Central memory CD8-positive, alpha-beta T cell (primary cell): Measurements from ENCODE around the gene CD84.
"Not testable (repeated sequence)": the region's sequence is repeated elsewhere in the genome, so short reads cannot be mapped to it uniquely, and the experiment has no call there.

Experiments
- ATAC-seq: fragments of 150-1000 bp; cut with Tn5 transposase; replicated peaks from 2 replicates; pipeline ENCODE4 v1.10.0; 2022; ENCODE audit warnings: mild to moderate bottlenecking, moderate FRiP score, moderate number of reproducible peaks; ENCODE audit not compliant: poor library complexity, severe bottlenecking; ENCODE audit errors: extremely low read depth
- DNase-seq, 2 donors: peaks; one replicate each; pipeline ENCODE4 v3.0.0; 2021; ENCODE audit warnings: low spot score in 2 of 2
- H3K27ac Mint-ChIP-seq: one replicate; pipeline ENCODE4 v1.8.0; 2022; ENCODE audit warnings: low read depth, mild to moderate bottlenecking, moderate library complexity, mixed read lengths
- H3K27me3 Mint-ChIP-seq: one replicate; pipeline ENCODE4 v1.8.0; 2022; ENCODE audit warnings: mixed read lengths
- H3K36me3 Mint-ChIP-seq: one replicate; pipeline ENCODE4 v1.8.0; 2022; ENCODE audit warnings: mild to moderate bottlenecking, moderate library complexity, mixed read lengths; ENCODE audit not compliant: insufficient read depth
- H3K4me1 Mint-ChIP-seq: one replicate; pipeline ENCODE4 v1.8.0; 2022; ENCODE audit warnings: mixed read lengths
- H3K4me3 Mint-ChIP-seq: one replicate; pipeline ENCODE4 v1.8.0; 2022; ENCODE audit warnings: mild to moderate bottlenecking, moderate library complexity, mixed read lengths
- H3K9me3 Mint-ChIP-seq: one replicate; pipeline ENCODE4 v1.8.0; 2022; ENCODE audit warnings: mixed read lengths

The CD84 gene, protein sequence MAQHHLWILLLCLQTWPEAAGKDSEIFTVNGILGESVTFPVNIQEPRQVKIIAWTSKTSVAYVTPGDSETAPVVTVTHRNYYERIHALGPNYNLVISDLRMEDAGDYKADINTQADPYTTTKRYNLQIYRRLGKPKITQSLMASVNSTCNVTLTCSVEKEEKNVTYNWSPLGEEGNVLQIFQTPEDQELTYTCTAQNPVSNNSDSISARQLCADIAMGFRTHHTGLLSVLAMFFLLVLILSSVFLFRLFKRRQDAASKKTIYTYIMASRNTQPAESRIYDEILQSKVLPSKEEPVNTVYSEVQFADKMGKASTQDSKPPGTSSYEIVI

DNA sequence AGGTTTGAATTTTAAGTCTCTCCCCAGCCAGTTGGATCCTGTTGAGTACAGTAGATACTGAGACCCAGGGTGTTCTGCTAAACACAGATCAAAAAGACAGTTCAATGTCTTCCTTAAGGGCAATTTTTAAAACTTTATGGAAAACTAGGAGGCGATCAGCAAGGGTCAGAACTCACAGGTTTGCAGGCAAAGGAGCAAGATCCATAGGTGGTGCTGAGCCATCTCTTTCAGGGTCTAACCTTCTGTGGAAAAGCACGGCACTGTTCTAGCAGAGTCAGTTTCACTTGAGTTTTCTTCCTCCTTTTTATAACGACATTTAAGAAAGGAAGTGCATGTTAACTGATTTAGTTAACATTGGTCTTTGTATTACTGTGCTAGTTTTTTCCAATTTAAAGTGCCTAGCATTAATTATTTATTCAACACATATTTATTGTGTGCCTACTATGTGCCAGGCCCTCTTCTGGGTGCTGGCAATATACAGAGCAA, at the start of gene CD84:
Gene CD84, minus strand, starts transcription at position 281 of the 486 bp plus-strand sequence. Its CDS starts 59 bp downstream, at position 222.
- peak within 1 kb of the TSS; percentile 87 for H3K27ac Mint-ChIP-seq
- peak; percentile 24 for ATAC-seq
- H3K4me1 Mint-ChIP-seq: peaks cover 79% of the 10 kb centered on the region
- no peaks in the 10 kb centered on the region for H3K27me3 Mint-ChIP-seq
- no peak for DNase-seq
- peak within 1 kb of the TSS; percentile 94 for H3K4me3 Mint-ChIP-seq
- H3K9me3 Mint-ChIP-seq: no peaks in the 10 kb centered on the region
- H3K36me3 Mint-ChIP-seq: peaks cover 5% of the 10 kb centered on the region

DNA sequence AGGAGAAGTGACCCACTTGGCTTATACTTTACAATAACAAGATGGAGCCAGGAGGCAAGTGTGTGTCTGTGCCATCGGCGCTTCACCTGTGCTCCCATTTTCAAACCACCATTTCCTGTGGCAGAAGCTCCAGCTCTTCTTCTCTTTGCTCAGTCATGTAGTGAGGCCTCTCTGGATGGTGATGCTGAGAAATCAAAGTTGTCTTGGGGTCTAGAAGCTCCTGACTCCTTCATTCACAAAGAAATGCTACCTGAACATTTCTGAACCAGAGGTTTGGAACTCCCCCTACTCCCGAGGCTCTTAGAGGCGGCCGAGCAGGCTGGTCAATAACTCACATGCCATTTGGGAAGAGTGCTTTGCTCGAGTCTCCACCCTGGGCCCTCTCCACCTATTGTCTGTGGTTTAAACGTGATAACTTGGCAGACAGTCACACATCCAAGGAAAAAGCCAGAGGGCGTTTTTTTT, 49.5 kb upstream of the CD84 start:
- Mint-ChIP-seq H3K4me1 (peaks cover 95% of the 10 kb centered on the region), H3K9me3 (peaks cover 5% of the 10 kb centered on the region), H3K36me3 (peaks cover 11% of the 10 kb centered on the region), H3K27me3 (no peaks in the 10 kb centered on the region), H3K27ac (peak overlapping the region; percentile 96), H3K4me3 (peak overlapping the region; percentile 67)
- ATAC-seq (peak; percentile 27), DNase-seq (no peak)

DNA sequence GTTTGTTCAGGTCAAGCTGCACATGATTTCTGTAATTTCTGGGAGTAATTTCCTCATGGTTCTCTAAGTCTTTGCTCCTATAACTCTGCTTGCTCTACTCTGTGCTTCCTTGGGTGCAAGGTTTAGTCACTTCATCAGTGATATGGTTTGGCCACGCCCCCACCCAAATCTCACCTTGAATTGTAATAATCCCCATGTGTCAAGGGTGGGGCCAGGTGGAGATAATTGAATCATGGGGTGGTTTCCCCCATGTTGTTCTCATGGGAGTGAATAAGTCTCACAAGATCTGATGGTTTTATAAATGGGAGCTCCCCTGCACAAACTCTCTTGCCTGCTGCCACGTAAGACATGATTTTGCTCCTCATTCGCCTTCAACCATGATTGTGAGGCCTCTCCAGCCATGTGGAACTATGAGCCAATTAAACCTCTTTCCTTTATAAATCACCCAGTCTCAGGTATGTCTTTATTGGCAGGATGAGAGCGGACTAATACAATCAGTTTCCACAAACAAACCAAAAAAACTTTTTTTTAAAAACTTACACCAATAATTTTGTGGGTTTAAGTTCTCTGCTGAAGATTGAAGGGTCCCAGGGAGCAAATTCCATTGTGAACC, 48.5 kb upstream of the CD84 start:
- peak overlapping the region; percentile 50 for H3K4me3 Mint-ChIP-seq

DNA sequence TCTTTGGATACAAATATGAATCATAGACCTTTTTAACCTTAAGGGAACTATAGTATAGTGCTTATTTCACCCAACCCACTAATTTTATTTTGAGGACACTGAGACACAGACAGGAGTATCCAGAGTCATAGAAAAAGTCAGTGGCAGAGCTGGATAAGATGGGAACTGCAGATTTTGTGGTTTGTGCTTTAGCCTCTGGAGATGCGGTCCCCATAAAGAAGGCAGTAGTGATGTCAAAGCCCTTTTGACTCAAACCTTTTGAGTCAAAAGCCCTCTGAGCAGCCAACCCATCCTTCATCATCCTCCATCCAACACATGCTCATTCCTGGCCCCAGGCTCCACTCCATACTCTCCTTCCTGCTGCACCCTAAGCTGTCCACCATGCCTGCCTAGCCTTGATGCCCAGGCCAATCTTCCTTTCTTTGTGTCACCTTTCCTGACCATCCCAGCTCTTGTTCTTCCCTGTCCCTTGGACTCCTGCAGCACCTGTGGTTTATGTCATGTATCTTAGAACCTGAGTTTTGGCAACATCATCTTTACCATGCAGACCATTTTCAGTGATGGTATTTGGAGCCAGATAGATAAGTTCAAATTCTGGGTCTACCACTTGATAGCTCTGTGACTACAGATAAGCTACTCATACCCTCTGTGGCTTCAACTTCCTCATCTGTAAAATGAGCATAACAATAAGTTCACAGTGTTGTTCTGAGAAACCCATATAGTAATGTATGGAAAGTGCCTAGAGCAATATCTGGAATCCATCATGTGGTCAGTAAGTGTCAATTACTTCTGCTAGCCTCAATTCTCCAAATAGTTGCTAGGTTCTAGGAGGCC, 47.4 kb upstream of the CD84 start:
- DNase-seq (no peak), ATAC-seq (no peak)
- Mint-ChIP-seq H3K4me1 (peaks cover 96% of the 10 kb centered on the region), H3K9me3 (peaks cover 5% of the 10 kb centered on the region), H3K36me3 (peaks cover 11% of the 10 kb centered on the region), H3K4me3 (peak overlapping the region; percentile 32), H3K27ac (peak overlapping the region; percentile 30), H3K27me3 (no peaks in the 10 kb centered on the region)

More for the DNA sequence above, 48.5 kb upstream of the CD84 start:
- peak overlapping the region; percentile 96 for H3K27ac Mint-ChIP-seq
- not testable (repeated sequence) for H3K9me3 Mint-ChIP-seq, DNase-seq, ATAC-seq, H3K27me3 Mint-ChIP-seq
- H3K4me1 Mint-ChIP-seq: peaks cover 95% of the 10 kb centered on the region
- peaks cover 13% of the 10 kb centered on the region for H3K36me3 Mint-ChIP-seq

DNA sequence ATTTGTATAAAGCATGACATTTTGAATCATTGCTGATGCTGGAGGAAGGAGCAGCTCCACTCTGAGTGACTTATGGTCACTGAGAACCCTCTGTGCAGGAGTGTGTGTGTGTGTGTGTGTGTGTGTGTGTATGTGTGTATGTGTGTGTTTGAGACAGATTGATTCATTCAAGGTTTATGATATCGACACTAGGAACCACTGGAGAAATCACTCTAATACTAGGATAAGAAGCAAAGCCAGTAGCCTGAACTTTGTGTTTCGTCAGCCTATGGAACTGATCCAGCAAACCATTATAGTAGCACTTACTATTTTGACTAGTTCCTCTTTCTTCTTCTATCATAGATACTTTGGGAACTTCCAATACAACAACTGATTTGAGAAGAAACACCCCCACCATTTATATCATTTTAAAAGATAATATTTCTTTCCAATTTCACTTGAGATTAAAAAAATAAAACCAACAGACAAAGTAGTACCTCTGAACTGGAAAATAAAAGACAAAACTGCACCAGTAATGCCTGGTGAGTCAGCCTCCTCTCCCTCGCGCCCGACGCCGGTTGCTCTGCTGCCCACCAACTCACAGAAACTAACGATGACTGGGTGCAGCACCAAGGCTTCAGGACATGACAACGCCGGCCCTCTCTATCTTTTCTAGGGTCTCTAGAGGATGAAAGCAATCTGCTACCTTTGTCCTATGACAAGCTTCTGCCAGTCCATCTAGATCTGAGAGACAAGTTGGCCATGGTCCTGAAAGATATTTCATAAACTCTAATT, 46.6 kb upstream of the CD84 start:
- Mint-ChIP-seq H3K27ac (peak overlapping the region; percentile 30), H3K9me3 (peaks cover 5% of the 10 kb centered on the region), H3K4me3 (no peak overlapping the region), H3K27me3 (no peaks in the 10 kb centered on the region), H3K36me3 (peaks cover 11% of the 10 kb centered on the region), H3K4me1 (peaks cover 93% of the 10 kb centered on the region)
- no peak for DNase-seq
- no peak for ATAC-seq

DNA sequence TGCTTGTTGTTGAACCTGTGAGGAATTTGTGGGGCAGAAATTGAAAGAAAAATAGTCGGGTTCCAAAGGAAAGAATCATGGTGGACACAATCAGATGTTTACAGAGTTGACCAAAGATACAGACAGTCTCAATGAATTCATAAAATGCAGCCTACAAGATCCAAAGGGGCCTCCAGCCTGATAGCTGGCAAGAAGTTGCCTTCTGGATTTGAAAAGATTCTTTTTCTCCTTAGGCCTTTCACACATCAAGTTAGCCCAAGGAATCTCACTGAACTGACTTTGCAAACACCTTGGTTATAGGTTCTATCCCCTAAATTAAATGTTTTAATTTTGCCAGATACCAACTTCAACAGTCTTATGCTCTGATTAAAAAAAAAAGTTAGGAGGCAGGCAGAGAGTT, 46.0 kb upstream of the CD84 start:
- DNase-seq (no peak), ATAC-seq (no peak)
- Mint-ChIP-seq H3K27me3 (no peaks in the 10 kb centered on the region), H3K4me3 (peak overlapping the region; percentile 36), H3K36me3 (peaks cover 11% of the 10 kb centered on the region), H3K9me3 (peaks cover 5% of the 10 kb centered on the region), H3K27ac (no peak overlapping the region), H3K4me1 (peaks cover 87% of the 10 kb centered on the region)

DNA sequence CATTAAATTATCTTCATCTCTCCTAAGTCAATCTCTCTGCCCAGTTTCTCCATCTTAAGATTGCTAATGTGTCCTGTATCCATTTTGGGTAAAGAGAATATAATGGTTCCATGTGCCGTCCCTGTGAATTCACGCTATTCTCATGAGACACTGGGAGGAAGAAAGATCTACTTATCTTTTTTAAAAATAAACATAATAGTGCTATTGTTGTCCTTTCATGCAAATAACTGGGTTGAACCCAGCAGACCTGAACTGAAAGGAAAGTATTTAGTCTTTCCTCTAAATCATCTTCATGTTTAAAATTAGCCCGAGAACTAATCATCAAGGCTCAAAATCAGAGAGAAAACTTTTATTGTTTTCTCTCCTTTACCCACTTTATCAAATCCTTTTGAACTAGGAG, 45.2 kb upstream of the CD84 start:
- Mint-ChIP-seq H3K27ac (peak overlapping the region; percentile 30), H3K36me3 (peaks cover 11% of the 10 kb centered on the region), H3K4me1 (peaks cover 79% of the 10 kb centered on the region), H3K27me3 (no peaks in the 10 kb centered on the region), H3K9me3 (peaks cover 5% of the 10 kb centered on the region), H3K4me3 (peak overlapping the region; percentile 36)
- DNase-seq (no peak), ATAC-seq (no peak)

DNA sequence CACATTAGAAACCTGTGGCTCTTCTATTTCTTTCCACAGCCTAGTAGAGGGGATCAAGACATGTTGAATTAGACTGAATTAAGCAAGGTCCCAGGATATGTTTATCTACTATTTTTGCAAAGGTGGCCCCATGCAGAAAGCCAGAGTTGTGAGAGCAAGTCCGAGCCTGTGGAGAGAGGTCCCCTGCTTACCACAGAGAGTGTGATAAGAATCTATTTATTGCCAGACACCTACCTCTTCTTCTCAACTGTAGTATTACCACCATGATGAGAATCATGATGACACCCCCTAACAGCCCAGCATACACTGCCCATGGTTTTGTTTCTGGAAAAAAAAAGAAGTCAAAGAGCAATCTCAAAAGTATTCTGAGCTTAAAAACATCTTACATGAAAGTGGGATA, 44.6 kb upstream of the CD84 start:
- ATAC-seq: peak; percentile 50
- peaks cover 13% of the 10 kb centered on the region for H3K36me3 Mint-ChIP-seq

DNA sequence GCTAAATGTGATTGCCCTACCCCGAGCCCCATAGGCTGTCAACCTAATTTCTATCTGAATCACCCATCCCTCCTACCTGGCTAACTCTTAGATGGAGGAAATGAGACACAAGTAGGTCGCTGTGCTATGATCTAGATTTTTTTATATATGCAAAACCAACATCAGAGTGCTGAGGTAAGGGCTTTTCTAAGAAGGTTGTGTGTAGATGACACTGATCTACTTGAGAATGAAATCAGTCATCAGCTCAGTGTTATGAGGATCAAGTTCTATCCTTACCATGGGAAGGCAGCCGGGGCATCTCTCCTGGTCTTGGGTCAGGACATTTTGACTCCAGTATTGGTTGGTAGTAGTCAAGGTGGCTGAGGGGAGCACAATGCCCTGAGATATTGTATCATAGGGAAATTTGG, 43.9 kb upstream of the CD84 start:
- H3K27ac Mint-ChIP-seq: peak overlapping the region; percentile 13
- DNase-seq (no peak), ATAC-seq (peak; percentile 58)
- peaks cover 79% of the 10 kb centered on the region for H3K4me1 Mint-ChIP-seq
- H3K27me3 Mint-ChIP-seq: no peaks in the 10 kb centered on the region
- peak overlapping the region; percentile 36 for H3K4me3 Mint-ChIP-seq
- H3K36me3 Mint-ChIP-seq: peaks cover 13% of the 10 kb centered on the region
- peaks cover 5% of the 10 kb centered on the region for H3K9me3 Mint-ChIP-seq

More for the DNA sequence above, 44.6 kb upstream of the CD84 start:
- Mint-ChIP-seq H3K4me1 (peaks cover 81% of the 10 kb centered on the region), H3K4me3 (peak overlapping the region; percentile 36), H3K27ac (no peak overlapping the region), H3K9me3 (peaks cover 5% of the 10 kb centered on the region), H3K27me3 (no peaks in the 10 kb centered on the region)
- no peak for DNase-seq

DNA sequence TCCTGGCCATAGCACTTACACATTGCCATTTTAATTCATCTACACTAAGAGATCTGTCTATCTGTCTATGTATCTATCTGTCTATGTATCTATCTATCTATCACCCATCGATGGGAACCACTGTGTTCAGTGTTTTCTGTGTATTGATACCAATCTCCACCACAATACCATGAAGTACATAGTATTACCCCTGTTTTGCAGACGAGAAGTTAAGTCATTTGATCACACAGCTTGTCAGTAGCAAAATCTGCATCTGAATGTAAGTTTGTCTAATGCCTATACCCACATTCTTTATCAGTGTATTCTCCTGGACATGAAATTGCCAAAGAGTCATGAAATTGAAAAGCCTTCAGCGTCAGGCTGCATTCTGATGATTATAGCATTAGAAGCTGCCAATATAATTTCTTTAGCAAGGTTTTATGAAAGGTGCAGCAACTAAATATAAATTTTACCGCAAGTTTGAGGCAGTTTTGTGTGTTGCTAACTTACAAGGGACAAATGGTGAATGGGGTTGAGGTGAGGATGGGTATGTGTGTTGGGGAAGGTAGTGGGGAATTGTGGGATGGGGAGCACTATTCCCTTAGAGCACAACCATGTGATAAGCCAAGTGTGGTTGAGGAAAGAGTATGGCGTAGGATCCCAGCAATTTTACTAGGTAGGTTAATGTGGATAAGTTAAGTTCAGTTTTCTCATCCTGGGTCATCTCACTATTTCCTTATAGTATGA, 43.4 kb upstream of the CD84 start:
- no peak overlapping the region for H3K4me3 Mint-ChIP-seq
- DNase-seq (no peak), ATAC-seq (no peak)
- H3K9me3 Mint-ChIP-seq: peaks cover 5% of the 10 kb centered on the region
- no peak overlapping the region for H3K27ac Mint-ChIP-seq
- peaks cover 14% of the 10 kb centered on the region for H3K36me3 Mint-ChIP-seq
- peaks cover 77% of the 10 kb centered on the region for H3K4me1 Mint-ChIP-seq
- no peaks in the 10 kb centered on the region for H3K27me3 Mint-ChIP-seq

DNA sequence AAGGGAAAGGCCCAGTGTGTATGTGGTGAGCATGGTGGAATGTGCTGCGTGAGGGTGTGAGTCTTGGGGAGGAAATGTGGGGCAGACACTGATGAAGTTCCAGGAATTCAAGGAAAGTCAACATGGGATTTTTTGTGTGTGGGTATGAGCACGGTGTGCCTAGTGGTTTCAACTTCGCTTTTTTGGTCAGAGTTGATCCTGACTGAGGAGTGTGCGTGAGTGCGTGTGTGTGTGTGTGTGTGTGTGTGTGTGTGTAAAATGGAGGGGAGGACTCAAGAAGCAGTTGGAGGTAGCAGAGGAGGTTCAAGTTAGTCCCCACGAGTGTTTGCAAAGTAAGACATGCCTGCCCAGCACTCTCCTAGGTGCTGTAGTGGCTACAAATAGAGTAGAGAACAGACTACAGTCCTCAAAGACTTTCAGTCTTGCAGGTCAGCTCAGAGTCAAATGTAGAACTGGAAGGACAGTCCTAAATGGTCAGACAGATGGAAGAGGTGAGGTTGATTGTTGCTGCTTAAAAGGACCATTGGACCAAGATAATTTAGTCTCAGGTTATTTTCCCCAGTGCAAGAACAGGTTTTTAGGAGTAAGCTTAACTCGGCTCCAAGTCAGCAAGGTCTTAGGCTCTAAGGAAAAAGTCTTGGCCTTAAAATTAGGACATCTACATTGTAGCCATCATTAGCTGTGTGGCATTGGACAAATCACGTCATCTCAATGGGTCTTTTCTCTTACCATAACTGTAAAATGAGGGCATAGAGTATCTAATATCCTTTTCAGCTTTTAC, 42.5 kb upstream of the CD84 start:
- peak overlapping the region; percentile 30 for H3K27ac Mint-ChIP-seq
- H3K9me3 Mint-ChIP-seq: peaks cover 2% of the 10 kb centered on the region
- H3K27me3 Mint-ChIP-seq: no peaks in the 10 kb centered on the region
- H3K36me3 Mint-ChIP-seq: peaks cover 12% of the 10 kb centered on the region
- peaks cover 69% of the 10 kb centered on the region for H3K4me1 Mint-ChIP-seq
- ATAC-seq (no peak), DNase-seq (no peak)
- no peak overlapping the region for H3K4me3 Mint-ChIP-seq
